HepG2 (cell line): Measurements from ENCODE around the gene GNB3. TPM values are rescaled to one million over a fixed set of nuclear protein-coding genes. Genes with fewer than 3 reads are reported as not detected.

Experiments
- MAZ ChIP-seq, 2 experiments: sonication (generic) in 1 of 2; formaldehyde crosslinking in 1 of 2; IDR thresholded peaks; 2 replicates each; pipeline versions ENCODE4 v1.5.0 to v1.6.1; 2012 to 2020; ENCODE audit warnings: low read depth in 2 of 2, mild to moderate bottlenecking in 2 of 2, borderline replicate concordance in 1 of 2, improper control_type of control experiment in 1 of 2, low read length in 1 of 2, missing genetic modification reagents in 1 of 2, moderate library complexity in 1 of 2
- NR3C1 ChIP-seq: sonication (generic); formaldehyde crosslinking; IDR thresholded peaks from 2 replicates; pipeline ENCODE4 v1.4.0; 2020; ENCODE audit warnings: missing genetic modification reagents
- RORA ChIP-seq: sonication (generic); formaldehyde crosslinking; IDR thresholded peaks from 2 replicates; pipeline ENCODE4 v1.5.0; 2020; ENCODE audit warnings: mild to moderate bottlenecking, missing genetic modification reagents, moderate library complexity
- SKI ChIP-seq: fragments of 450-650 bp; IDR thresholded peaks from one replicate; pipeline ENCODE4 v1.6.1; 2018; ENCODE audit warnings: mild to moderate bottlenecking; ENCODE audit not compliant: partially characterized antibody
- THYN1 ChIP-seq: sonication (generic); formaldehyde crosslinking; IDR thresholded peaks from 2 replicates; pipeline ENCODE4 v1.8.1; 2023; ENCODE audit warnings: low read depth, mild to moderate bottlenecking, moderate library complexity, missing genetic modification reagents, borderline replicate concordance
- ZIK1 ChIP-seq: sonication (generic); formaldehyde crosslinking; IDR thresholded peaks from 2 replicates; pipeline ENCODE4 v1.5.0; 2020; ENCODE audit warnings: mild to moderate bottlenecking, low read depth, missing genetic modification reagents, borderline replicate concordance
- ZNF10 ChIP-seq: sonication (generic); formaldehyde crosslinking; IDR thresholded peaks from 2 replicates; pipeline ENCODE4 v1.4.0; 2020; ENCODE audit warnings: mild to moderate bottlenecking, low read depth, missing genetic modification reagents, borderline replicate concordance
- ZNF232 ChIP-seq: sonication (generic); formaldehyde crosslinking; IDR thresholded peaks from 2 replicates; pipeline ENCODE4 v1.4.0; 2020; ENCODE audit warnings: missing genetic modification reagents, borderline replicate concordance
- ZNF280B ChIP-seq: sonication (generic); formaldehyde crosslinking; IDR thresholded peaks from 2 replicates; pipeline ENCODE4 v1.5.0; 2020; ENCODE audit warnings: missing genetic modification reagents, mild to moderate bottlenecking, borderline replicate concordance
- ZNF512 ChIP-seq: sonication (generic); formaldehyde crosslinking; IDR thresholded peaks from 2 replicates; pipeline ENCODE4 v1.4.0; 2020; ENCODE audit warnings: mild to moderate bottlenecking, missing genetic modification reagents
- ZNF512B ChIP-seq: sonication (generic); formaldehyde crosslinking; IDR thresholded peaks from 2 replicates; pipeline ENCODE4 v1.5.1; 2020; ENCODE audit warnings: missing genetic modification reagents, mild to moderate bottlenecking, borderline replicate concordance
- ZXDC ChIP-seq: sonication (generic); formaldehyde crosslinking; IDR thresholded peaks from 2 replicates; pipeline ENCODE4 v1.5.0; 2020; ENCODE audit warnings: mild to moderate bottlenecking, missing genetic modification reagents
- polyA plus RNA-seq, 8 experiments: library from polyadenylated mRNA; depleted of rRNA in 3 of 8; stranded (reverse) in 7 of 8; unstranded in 1 of 8; fragments of >200 nt; fragmentation: Illumina TruSeq in 4 of 8; extraction: Trizol in 4 of 8; gene quantifications; 2 replicates each; pipeline versions ENCODE4 v1.2.1 to v1.2.3, GENCODE V29; 2011 to 2016; ENCODE audit warnings: low read depth in 4 of 8, missing spikeins in 1 of 8, mixed read lengths in 1 of 8; ENCODE audit not compliant: insufficient read depth in 1 of 8
- total RNA-seq, 5 experiments: library from RNA; depleted of rRNA; stranded (reverse); fragments of >200 nt; fragmentation: Illumina TruSeq; extraction: Trizol; gene quantifications; 2 replicates each; pipeline ENCODE4 v1.2.3, GENCODE V29; 2016; ENCODE audit warnings: low read depth in 1 of 5
- TF ChIP-seq, protein P1 (sequence below): sonication (generic); formaldehyde crosslinking; IDR thresholded peaks from 2 replicates; pipeline ENCODE4 v1.5.0; 2020; ENCODE audit warnings: mild to moderate bottlenecking, missing genetic modification reagents, moderate library complexity
- TF ChIP-seq, protein P2 (sequence below), 2 experiments: fragments of 450-650 bp in 1 of 2; sonication (generic) in 1 of 2; formaldehyde crosslinking; IDR thresholded peaks; 2 replicates each; pipeline versions ENCODE4 v1.5.0 to v1.8.0; 2020 to 2022; ENCODE audit warnings: mild to moderate bottlenecking in 1 of 2, missing genetic modification reagents in 1 of 2

The GNB3 gene
- total and polyA plus RNA-seq, 2 of the 13 experiments (the other 11 are each of a cell fraction or from before 2014, with no cell fraction given) = 1.3 to 3.6 TPM

GRCh38 chr12:6868211-6869048, 27.7 kb downstream of the GNB3 start (continued):
- TF ChIP-seq THYN1 (CRISPR knock-in tag) (no peak), ZNF280B (CRISPR knock-in tag) (no peak), NR3C1 (CRISPR knock-in tag) (no peak), ZNF512 (CRISPR knock-in tag) (no peak), ZIK1 (no peak), ZNF232 (CRISPR knock-in tag) (no peak), SKI (no peak), MAZ (IDR thresholded peaks at IDR 0.05; ENCODE audit: borderline replicate concordance, low read depth, low read length) (no peak), MAZ (CRISPR knock-in tag; IDR thresholded peaks at IDR 0.05; ENCODE audit: low read depth) (no peak), ZNF10 (CRISPR knock-in tag) (no peak), ZNF512B (CRISPR knock-in tag) (no peak), RORA (no peak), ZXDC (no peak)
- TF ChIP-seq, protein P1, sequence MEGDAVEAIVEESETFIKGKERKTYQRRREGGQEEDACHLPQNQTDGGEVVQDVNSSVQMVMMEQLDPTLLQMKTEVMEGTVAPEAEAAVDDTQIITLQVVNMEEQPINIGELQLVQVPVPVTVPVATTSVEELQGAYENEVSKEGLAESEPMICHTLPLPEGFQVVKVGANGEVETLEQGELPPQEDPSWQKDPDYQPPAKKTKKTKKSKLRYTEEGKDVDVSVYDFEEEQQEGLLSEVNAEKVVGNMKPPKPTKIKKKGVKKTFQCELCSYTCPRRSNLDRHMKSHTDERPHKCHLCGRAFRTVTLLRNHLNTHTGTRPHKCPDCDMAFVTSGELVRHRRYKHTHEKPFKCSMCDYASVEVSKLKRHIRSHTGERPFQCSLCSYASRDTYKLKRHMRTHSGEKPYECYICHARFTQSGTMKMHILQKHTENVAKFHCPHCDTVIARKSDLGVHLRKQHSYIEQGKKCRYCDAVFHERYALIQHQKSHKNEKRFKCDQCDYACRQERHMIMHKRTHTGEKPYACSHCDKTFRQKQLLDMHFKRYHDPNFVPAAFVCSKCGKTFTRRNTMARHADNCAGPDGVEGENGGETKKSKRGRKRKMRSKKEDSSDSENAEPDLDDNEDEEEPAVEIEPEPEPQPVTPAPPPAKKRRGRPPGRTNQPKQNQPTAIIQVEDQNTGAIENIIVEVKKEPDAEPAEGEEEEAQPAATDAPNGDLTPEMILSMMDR (CRISPR knock-in tag) = peak; percentile 50
- TF ChIP-seq, protein P2, sequence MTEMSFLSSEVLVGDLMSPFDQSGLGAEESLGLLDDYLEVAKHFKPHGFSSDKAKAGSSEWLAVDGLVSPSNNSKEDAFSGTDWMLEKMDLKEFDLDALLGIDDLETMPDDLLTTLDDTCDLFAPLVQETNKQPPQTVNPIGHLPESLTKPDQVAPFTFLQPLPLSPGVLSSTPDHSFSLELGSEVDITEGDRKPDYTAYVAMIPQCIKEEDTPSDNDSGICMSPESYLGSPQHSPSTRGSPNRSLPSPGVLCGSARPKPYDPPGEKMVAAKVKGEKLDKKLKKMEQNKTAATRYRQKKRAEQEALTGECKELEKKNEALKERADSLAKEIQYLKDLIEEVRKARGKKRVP (CRISPR knock-in tag; IDR thresholded peaks at IDR 0.05) = no peak
